K562 (cell line): ENCODE measurements around the gene CHST14.

ENCODE experiments used
- CTCF ChIP-seq, 3 experiments: IDR thresholded peaks in 2 of 3; conservative IDR thresholded peaks in 1 of 3; 2 replicates each; pipeline ENCODE4 v1.5.1; 2011 to 2012; ENCODE audit warnings: low read length in 3 of 3, mild to moderate bottlenecking in 3 of 3, control low read depth in 2 of 3, improper control_type of control experiment in 1 of 3, inconsistent platforms in 1 of 3, low read depth in 1 of 3, mixed read lengths in 1 of 3, moderate library complexity in 1 of 3; ENCODE audit not compliant: insufficient read depth in 2 of 3
- NR3C1 ChIP-seq: sonication (generic); formaldehyde crosslinking; IDR thresholded peaks from 2 replicates; pipeline ENCODE4 v1.8.1; 2022; ENCODE audit warnings: missing genetic modification reagents
- STAG1 ChIP-seq: sonication (generic); formaldehyde crosslinking; IDR thresholded peaks from 2 replicates; pipeline ENCODE4 v1.5.0; 2020; ENCODE audit warnings: missing genetic modification reagents, borderline replicate concordance
- USF2 ChIP-seq: sonication (generic); formaldehyde crosslinking; IDR thresholded peaks from 2 replicates; pipeline ENCODE4 v1.5.0; 2020; ENCODE audit warnings: missing genetic modification reagents
- TF ChIP-seq, protein P1 (sequence below): fragments of 450-650 bp; IDR thresholded peaks from 2 replicates; pipeline ENCODE4 v1.6.1; 2016; ENCODE audit warnings: borderline replicate concordance
- TF ChIP-seq, protein P2 (sequence below): fragments of 250-450 bp; sonication (Bioruptor Pico); IDR thresholded peaks from 2 replicates; pipeline ENCODE4 v1.8.0; 2021; ENCODE audit warnings: moderate library complexity, mild to moderate bottlenecking, inconsistent platforms

- TF ChIP-seq STAG1 (CRISPR knock-in tag): no peak
- TF ChIP-seq, protein P1, sequence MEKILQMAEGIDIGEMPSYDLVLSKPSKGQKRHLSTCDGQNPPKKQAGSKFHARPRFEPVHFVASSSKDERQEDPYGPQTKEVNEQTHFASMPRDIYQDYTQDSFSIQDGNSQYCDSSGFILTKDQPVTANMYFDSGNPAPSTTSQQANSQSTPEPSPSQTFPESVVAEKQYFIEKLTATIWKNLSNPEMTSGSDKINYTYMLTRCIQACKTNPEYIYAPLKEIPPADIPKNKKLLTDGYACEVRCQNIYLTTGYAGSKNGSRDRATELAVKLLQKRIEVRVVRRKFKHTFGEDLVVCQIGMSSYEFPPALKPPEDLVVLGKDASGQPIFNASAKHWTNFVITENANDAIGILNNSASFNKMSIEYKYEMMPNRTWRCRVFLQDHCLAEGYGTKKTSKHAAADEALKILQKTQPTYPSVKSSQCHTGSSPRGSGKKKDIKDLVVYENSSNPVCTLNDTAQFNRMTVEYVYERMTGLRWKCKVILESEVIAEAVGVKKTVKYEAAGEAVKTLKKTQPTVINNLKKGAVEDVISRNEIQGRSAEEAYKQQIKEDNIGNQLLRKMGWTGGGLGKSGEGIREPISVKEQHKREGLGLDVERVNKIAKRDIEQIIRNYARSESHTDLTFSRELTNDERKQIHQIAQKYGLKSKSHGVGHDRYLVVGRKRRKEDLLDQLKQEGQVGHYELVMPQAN: no peak
- no peak for TF ChIP-seq CTCF (IDR thresholded peaks at IDR 0.05 in 2 of 3, conservative IDR thresholded peaks at IDR 0.05 in 1 of 3; ENCODE audit: insufficient read depth in 2 of 3, low read depth in 1 of 3, low read length in 3 of 3)
- TF ChIP-seq, protein P2, sequence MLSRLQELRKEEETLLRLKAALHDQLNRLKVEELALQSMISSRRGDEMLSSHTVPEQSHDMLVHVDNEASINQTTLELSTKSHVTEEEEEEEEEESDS: no peak
- TF ChIP-seq NR3C1: no peak
- no peak for TF ChIP-seq USF2 (CRISPR knock-in tag)
These were observed 3.5 kb upstream of the CHST14 start for GRCh38 chr15:40467261-40467615.
